ENCODE measurements around the gene CEMIP. TPM values are rescaled to one million over a fixed set of nuclear protein-coding genes. Genes with fewer than 3 reads are reported as not detected.

CEMIP gene
- total and polyA plus RNA-seq, 2 of the 13 experiments (the other 11 are each of a cell fraction or from before 2014, with no cell fraction given) = 4.3 to 28.5 TPM

GRCh38 chr15:80998251-80998650 lies 219.1 kb downstream of the CEMIP start:
- CTCF ChIA-PET (ENCODE audit: low intra/inter-chr PET ratio, low total read pairs) = no interaction called here
- H3K4me2 ChIP-seq (ENCODE audit: low read depth, low read length) = peak overlapping the region; percentile 75

More at GRCh38 chr15:80998251-80998650, 219.1 kb downstream of the CEMIP start:
- no peaks in the 10 kb centered on the region for H3K9me3 ChIP-seq (ENCODE audit: low read length)
- DNase-seq (ENCODE audit: low spot score) (no peak), ATAC-seq (peak; percentile 12; the same call in 1 of the 3 replicates), FAIRE-seq (no peak)
- H2AFZ ChIP-seq (ENCODE audit: low read length) = peak overlapping the region; percentile 95
- H4K20me1 ChIP-seq (ENCODE audit: insufficient read depth, low read length) = no peaks in the 10 kb centered on the region
- H3K27ac ChIP-seq (ENCODE audit: extremely low read length, insufficient read depth, low read length) = no peak overlapping the region
- no peaks in the 10 kb centered on the region for H3K79me2 ChIP-seq (ENCODE audit: insufficient read depth, low read length)
- intact Hi-C loops (cut with micrococcal nuclease; ENCODE audit: unreplicated experiment) = loop anchor here (5.0 kb wide), 1 partner anchor 109 kb away; no protein-coding TSS in a partner anchor
- POLR2A ChIA-PET = interaction anchor here (1.6 kb wide), 2 partner anchors 8 to 10 kb away, joined by 3 to 6 read pairs; no protein-coding TSS in a partner anchor
- WGBS (ENCODE audit: low lambda C conversion rate) = 63% methylated on average over 1 of the region's 1 CpG
- no peaks in the 10 kb centered on the region for H3K27me3 ChIP-seq (ENCODE audit: control insufficient read depth in 1 of 2, insufficient read depth in 2 of 2, low read length in 2 of 2)
- no TSS peak for BruUV-seq (replicated peaks)
- no peaks in the 10 kb centered on the region; a peak in 1 of 5 replicates for H3K36me3 ChIP-seq (replicated peaks in 1 of 2; ENCODE audit: control insufficient read depth in 1 of 2, insufficient read depth in 2 of 2, low read length in 2 of 2)
- H3K9ac ChIP-seq (ENCODE audit: insufficient read depth, low read depth, low read length) = peak overlapping the region; percentile 49; the same call in 1 of the 2 replicates
- in situ Hi-C loops (cut with HindIII; ENCODE audit: extremely low pct_ligation_motif_present, low pct_unique_long_range_greater_than_20kb) = no loop called here
- TF ChIP-seq NFYC (CRISPR knock-in tag; IDR thresholded peaks at IDR 0.05) (peak; percentile 73), PCBP1 (IDR thresholded peaks at IDR 0.05; ENCODE audit: borderline replicate concordance, low read depth, low read length) (no peak), BCL3 (CRISPR knock-in tag; IDR thresholded peaks at IDR 0.05) (no peak), NFYB (CRISPR knock-in tag; IDR thresholded peaks at IDR 0.05) (peak; percentile 78), USF2 (IDR thresholded peaks at IDR 0.05; ENCODE audit: low read depth, low read length) (peak; percentile 74; the same call in 1 of the 2 replicates), USF2 (CRISPR knock-in tag; IDR thresholded peaks at IDR 0.05; ENCODE audit: borderline replicate concordance) (peak; percentile 84; the same call in 1 of the 2 replicates), ZNF589 (CRISPR knock-in tag; conservative IDR thresholded peaks at IDR 0.05) (no peak), SPEN (CRISPR knock-in tag; IDR thresholded peaks at IDR 0.05; ENCODE audit: low read depth) (no peak)
- peak overlapping the region; percentile 26 to 48 (median 36); a peak in 3 of 6 replicates for H3K4me3 ChIP-seq (replicated peaks in 1 of 3; ENCODE audit: insufficient read depth in 1 of 3, low read depth in 2 of 3, low read length in 3 of 3)
- H3K4me1 ChIP-seq (ENCODE audit: insufficient read depth, low read length) = peaks cover 33% of the 10 kb centered on the region
